Measurements from ENCODE around the gene CSPG4. TPM values are rescaled to one million over a fixed set of nuclear protein-coding genes. Genes with fewer than 3 reads are reported as not detected.

Gene CSPG4
- total and polyA plus RNA-seq, 2 of the 4 experiments (the other 2 are of a cell fraction) = 12.4 to 28.4 TPM

DNA sequence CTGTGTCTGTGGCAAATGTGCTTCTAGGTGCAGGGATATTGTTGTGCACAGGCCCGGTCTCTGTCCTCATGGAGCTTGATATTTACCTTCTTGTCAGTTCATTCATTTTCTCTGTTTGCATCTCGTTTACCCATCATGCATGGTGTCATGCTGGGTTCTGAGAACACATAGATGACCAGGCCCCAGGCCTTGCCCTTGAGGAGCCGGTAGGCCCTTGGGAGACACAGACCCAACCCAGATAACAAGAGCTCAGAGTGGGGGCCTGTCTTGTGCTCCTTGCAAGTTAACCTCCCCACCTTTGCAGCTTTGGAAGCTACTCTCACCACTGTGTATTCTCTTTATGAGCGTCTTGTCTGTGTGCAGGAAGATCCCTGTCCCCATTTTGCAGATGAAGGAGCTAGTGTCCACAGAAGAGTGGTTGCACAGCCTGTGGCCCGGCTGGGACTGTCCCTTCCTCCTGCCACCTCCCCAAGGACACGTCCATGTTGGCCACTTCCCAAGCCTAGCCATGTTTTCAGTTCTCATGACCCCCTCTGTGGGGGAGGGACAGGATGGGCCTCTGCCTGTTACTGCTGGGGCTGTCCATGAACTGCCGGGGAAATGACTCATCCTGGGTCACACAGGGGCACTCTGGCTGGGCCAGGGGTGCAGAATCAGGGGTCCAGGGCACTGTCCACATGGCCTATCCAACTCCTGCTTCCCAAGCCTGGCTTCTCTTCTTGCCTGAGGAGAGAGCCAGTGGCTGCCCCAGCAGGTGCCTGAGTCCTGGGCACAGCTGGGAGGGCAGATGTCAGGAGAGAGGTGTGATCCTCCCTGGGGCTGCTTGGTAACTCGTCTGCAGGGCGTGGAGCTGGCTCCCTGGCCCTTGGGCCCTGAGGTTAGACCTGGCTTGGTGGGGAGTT lies 61.5 kb downstream of the CSPG4 start:
- H3K18ac ChIP-seq (ENCODE audit: low read depth, low read length) = peak overlapping the region; percentile 5; the same call in 1 of the 2 replicates
- ChIA-PET POLR2A (ENCODE audit: unreplicated experiment) (interaction anchor here (0.7 kb wide), 1 partner anchor 234 kb away, joined by 8 read pairs; no protein-coding TSS in a partner anchor), CTCF (no interaction called here)
- peak overlapping the region; percentile 65 for H3K4ac ChIP-seq (ENCODE audit: low read depth, low read length)
- peak overlapping the region in 1 of 2 experiments; percentile 22; a peak in 1 of 4 replicates for H4K8ac ChIP-seq (ENCODE audit: low read depth in 2 of 2, low read length in 2 of 2)
- intact Hi-C loops (cut with micrococcal nuclease) (no loop called here), in situ Hi-C loops (cut with MboI; ENCODE audit: low sequenced_read_pairs) (no loop called here), dilution Hi-C loops (cut with HindIII; ENCODE audit: low sequenced_read_pairs, unreplicated experiment) (no loop called here)
- 0 out of 2 replicates have a peak overlapping the region, but pooled peaks have one; percentile 24 for H2BK20ac ChIP-seq (ENCODE audit: low read depth, low read length)
- no peaks in the 10 kb centered on the region for H3K9me3 ChIP-seq (ENCODE audit: control insufficient read depth, insufficient read depth, low read length)
- TF ChIP-seq FOS (IDR thresholded peaks at IDR 0.05; ENCODE audit: low read depth, low read length) (peak; percentile 61; the same call in 1 of the 2 replicates), CEBPB (IDR thresholded peaks at IDR 0.05; ENCODE audit: low read depth, low read length) (no peak), NFE2L2 (IDR thresholded peaks at IDR 0.05; ENCODE audit: low read depth, low read length) (no peak), CTCF (conservative IDR thresholded peaks at IDR 0.05; ENCODE audit: low read depth, low read length) (no peak), ELK1 (IDR thresholded peaks at IDR 0.05; ENCODE audit: borderline replicate concordance, low read depth, low read length) (no peak)
- peak overlapping the region; percentile 92 for H3K4me2 ChIP-seq (ENCODE audit: low read depth, low read length)
- no peak overlapping the region for H3K56ac ChIP-seq (ENCODE audit: extremely low read depth, insufficient read depth, low read length)
- no TSS peak for BruUV-seq (replicated peaks)
- peak overlapping the region; percentile 76 for H2AK5ac ChIP-seq (ENCODE audit: low read depth, low read length)
- H3K4me3 ChIP-seq (ENCODE audit: insufficient read depth, low read depth, low read length) = peak overlapping the region; percentile 40
- peak overlapping the region; percentile 69 for H3K14ac ChIP-seq (replicated peaks; ENCODE audit: low read depth, low read length)
- ATAC-seq (ENCODE audit: low read depth) (no peak), DNase-seq (no peak)
- peak overlapping the region; percentile 18; the same call in 1 of the 2 replicates for H3K27ac ChIP-seq (ENCODE audit: insufficient read depth, low read length)
- H3K79me1 ChIP-seq (ENCODE audit: low read depth in 1 of 2, low read length in 2 of 2) = peaks cover 32 to 89% of the 10 kb centered on the region in 2 experiments
- H4K5ac ChIP-seq (ENCODE audit: low read depth, low read length) = no peak overlapping the region; the same call in 1 of the 2 replicates
- H3K9ac ChIP-seq (ENCODE audit: low read depth, low read length) = peak overlapping the region; percentile 32; the same call in 1 of the 2 replicates
- H2BK15ac ChIP-seq (ENCODE audit: low read depth, low read length) = no peak overlapping the region
- peaks cover 45% of the 10 kb centered on the region for H3K9me1 ChIP-seq (ENCODE audit: insufficient read depth, low read length)
- peak overlapping the region; percentile 66 for H4K91ac ChIP-seq (ENCODE audit: insufficient read depth, low read depth, low read length)
- H2AFZ ChIP-seq (replicated peaks; ENCODE audit: low read length, poor library complexity) = peak overlapping the region; percentile 21
- H2AK9ac ChIP-seq (replicated peaks; ENCODE audit: low read depth, low read length, poor library complexity) = peak overlapping the region; percentile 84
- H3K27me3 ChIP-seq (ENCODE audit: control insufficient read depth, insufficient read depth, low read length) = no peaks in the 10 kb centered on the region
- peak overlapping the region; percentile 22; the same call in 1 of the 2 replicates for H3K23ac ChIP-seq (ENCODE audit: low read depth, low read length)
- H4K20me1 ChIP-seq (ENCODE audit: insufficient read depth, low read length) = peaks cover 74% of the 10 kb centered on the region
- peaks cover 44% of the 10 kb centered on the region for H3K36me3 ChIP-seq (ENCODE audit: control insufficient read depth, insufficient read depth, low read length)
- WGBS, 2 experiments (ENCODE audit: extremely low coverage in 2 of 2, insufficient read length in 1 of 2) = 56% methylated on average over 2 of the region's 9 CpGs; no CpG with 5 or more reads in 1 of the 2 experiments
- H2BK120ac ChIP-seq (ENCODE audit: low read depth, low read length) = peak overlapping the region; percentile 40; the same call in 1 of the 2 replicates
- peaks cover 47% of the 10 kb centered on the region for H3K4me1 ChIP-seq (ENCODE audit: control insufficient read depth, insufficient read depth, low read length)
- peak overlapping the region; percentile 26 for H2BK5ac ChIP-seq (ENCODE audit: low read depth, low read length, poor library complexity, severe bottlenecking)

Data from IMR-90 (cell line).